Measurements from ENCODE around the gene TACR1.
"Not testable (repeated sequence)": the region's sequence is repeated elsewhere in the genome, so short reads cannot be mapped to it uniquely, and the experiment has no call there.

Gene TACR1

GRCh38 chr2:75221862-75222261 is 22.5 kb upstream of the TACR1 start:
- Mint-ChIP-seq H3K4me3 (no peak overlapping the region), H3K36me3 (ENCODE audit: insufficient read depth) (no peaks in the 10 kb centered on the region), H3K4me1 (no peaks in the 10 kb centered on the region), H3K27ac (ENCODE audit: low read depth) (no peak overlapping the region), H3K27me3 (peaks cover 54% of the 10 kb centered on the region), H3K9me3 (no peaks in the 10 kb centered on the region)
- no peak for DNase-seq (ENCODE audit: low spot score in 2 of 2)
- no peak for ATAC-seq (replicated peaks; ENCODE audit: extremely low read depth, poor library complexity, severe bottlenecking)

GRCh38 chr2:75219213-75219612 is 19.9 kb upstream of the TACR1 start:
- not testable (repeated sequence) for H3K4me1 Mint-ChIP-seq; H3K36me3 Mint-ChIP-seq (ENCODE audit: insufficient read depth); H3K27ac Mint-ChIP-seq (ENCODE audit: low read depth); ATAC-seq (replicated peaks; ENCODE audit: extremely low read depth, poor library complexity, severe bottlenecking); H3K4me3 Mint-ChIP-seq; DNase-seq (ENCODE audit: low spot score in 2 of 2); H3K9me3 Mint-ChIP-seq
- peaks cover 61% of the 10 kb centered on the region for H3K27me3 Mint-ChIP-seq

DNA sequence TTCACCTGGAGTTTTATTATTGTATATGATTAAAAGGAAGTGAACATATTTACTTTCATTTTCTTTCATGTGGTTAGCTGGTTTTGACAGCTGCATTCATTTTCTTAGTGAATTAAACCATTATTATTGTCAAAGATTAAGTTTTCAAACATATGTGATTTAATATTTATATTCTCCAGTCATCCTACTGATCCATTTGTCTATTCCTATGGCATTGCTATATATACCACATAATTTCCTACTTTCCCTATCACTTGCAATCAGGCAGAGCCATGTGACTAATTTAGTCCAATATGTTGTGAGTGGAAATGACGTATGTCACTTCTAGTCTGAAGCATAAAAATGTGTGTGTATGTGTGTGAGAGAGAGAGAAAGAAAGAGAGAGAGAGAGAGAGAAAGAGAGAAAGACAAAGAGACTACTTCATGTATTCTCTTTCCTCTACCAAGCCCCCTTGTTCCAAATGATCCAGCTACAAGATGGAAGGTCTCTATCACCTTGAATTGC is 12.0 kb upstream of the TACR1 start:
- Mint-ChIP-seq H3K27ac (ENCODE audit: low read depth) (peak overlapping the region; percentile 69), H3K4me3 (peak overlapping the region; percentile 4), H3K4me1 (peaks cover 6% of the 10 kb centered on the region), H3K9me3 (no peaks in the 10 kb centered on the region), H3K27me3 (peaks cover 38% of the 10 kb centered on the region), H3K36me3 (ENCODE audit: insufficient read depth) (peaks cover 5% of the 10 kb centered on the region)
- no peak for DNase-seq (ENCODE audit: low spot score in 2 of 2)
- ATAC-seq (replicated peaks; ENCODE audit: extremely low read depth, poor library complexity, severe bottlenecking), result peak; percentile 67

- H3K27me3 Mint-ChIP-seq, result peaks cover 44% of the 10 kb centered on the region
- H3K4me3 Mint-ChIP-seq, result no peak overlapping the region
- H3K9me3 Mint-ChIP-seq, result no peaks in the 10 kb centered on the region
- no peak overlapping the region for H3K27ac Mint-ChIP-seq (ENCODE audit: low read depth)
- peaks cover 6% of the 10 kb centered on the region for H3K4me1 Mint-ChIP-seq
- ATAC-seq (replicated peaks; ENCODE audit: extremely low read depth, poor library complexity, severe bottlenecking) (no peak), DNase-seq (ENCODE audit: low spot score in 2 of 2) (no peak)
- H3K36me3 Mint-ChIP-seq (ENCODE audit: insufficient read depth), result peaks cover 5% of the 10 kb centered on the region
Observed at GRCh38 chr2:75210409-75210808, 11.1 kb upstream of the TACR1 start.

DNA sequence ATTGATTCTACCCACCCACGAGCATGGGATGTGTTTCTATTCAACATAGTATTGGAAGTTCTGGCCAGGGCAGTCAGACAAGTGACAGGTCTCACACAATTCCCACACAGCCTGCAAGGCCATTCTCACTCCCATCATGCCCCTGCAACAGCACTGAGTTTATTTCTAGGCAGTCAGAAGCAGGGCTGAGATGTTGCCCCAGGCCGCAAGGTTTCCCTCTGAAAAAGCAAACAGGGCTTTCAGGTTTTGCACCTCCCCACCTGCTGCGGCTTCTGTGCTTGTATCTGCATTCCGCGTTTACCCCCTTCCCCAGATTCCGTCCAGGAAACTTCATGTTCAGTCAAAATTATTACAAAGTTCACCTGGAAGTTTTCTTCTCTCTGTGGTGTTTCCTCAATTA is 9.4 kb upstream of the TACR1 start:
- no peak overlapping the region for H3K4me3 Mint-ChIP-seq
- peaks cover 61% of the 10 kb centered on the region for H3K27me3 Mint-ChIP-seq
- H3K27ac Mint-ChIP-seq (ENCODE audit: low read depth), result no peak overlapping the region
- H3K36me3 Mint-ChIP-seq (ENCODE audit: insufficient read depth), result peaks cover 5% of the 10 kb centered on the region
- no peaks in the 10 kb centered on the region for H3K9me3 Mint-ChIP-seq
- DNase-seq (ENCODE audit: low spot score in 2 of 2) (no peak), ATAC-seq (replicated peaks; ENCODE audit: extremely low read depth, poor library complexity, severe bottlenecking) (no peak)
- peaks cover 6% of the 10 kb centered on the region for H3K4me1 Mint-ChIP-seq

DNA sequence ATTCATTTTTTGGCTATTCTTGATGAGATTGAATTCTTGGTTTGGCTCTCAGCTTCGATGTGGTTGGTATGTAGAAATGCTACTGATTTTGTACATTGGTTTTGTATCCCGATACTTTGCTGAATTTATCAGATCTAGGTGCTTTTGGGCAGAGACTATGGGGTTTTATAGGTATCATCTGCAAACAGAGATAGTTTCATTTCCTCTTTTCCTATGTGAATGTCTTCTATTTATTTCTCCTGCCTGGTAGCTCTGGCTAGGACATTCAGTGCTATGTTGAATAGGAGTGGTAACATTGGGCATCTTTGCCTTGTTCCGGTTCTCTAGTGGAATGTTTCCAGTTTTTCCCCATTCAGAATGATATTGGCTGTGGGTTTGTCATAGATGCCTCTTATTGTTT is 5.5 kb upstream of the TACR1 start:
- Mint-ChIP-seq H3K36me3 (ENCODE audit: insufficient read depth) (no peaks in the 10 kb centered on the region), H3K4me3 (no peak overlapping the region), H3K27ac (ENCODE audit: low read depth) (no peak overlapping the region), H3K27me3 (peaks cover 82% of the 10 kb centered on the region), H3K9me3 (no peaks in the 10 kb centered on the region), H3K4me1 (no peaks in the 10 kb centered on the region)
- ATAC-seq (replicated peaks; ENCODE audit: extremely low read depth, poor library complexity, severe bottlenecking) (no peak), DNase-seq (ENCODE audit: low spot score in 2 of 2) (no peak)

- ATAC-seq (replicated peaks; ENCODE audit: extremely low read depth, poor library complexity, severe bottlenecking), result no peak
- no peak overlapping the region for H3K27ac Mint-ChIP-seq (ENCODE audit: low read depth)
- peaks cover 79% of the 10 kb centered on the region for H3K27me3 Mint-ChIP-seq
- H3K4me3 Mint-ChIP-seq, result no peak overlapping the region
- H3K4me1 Mint-ChIP-seq, result no peaks in the 10 kb centered on the region
- no peaks in the 10 kb centered on the region for H3K9me3 Mint-ChIP-seq
- DNase-seq (ENCODE audit: low spot score in 2 of 2), result no peak
- no peaks in the 10 kb centered on the region for H3K36me3 Mint-ChIP-seq (ENCODE audit: insufficient read depth)
Observed at GRCh38 chr2:75202359-75202758, 3.0 kb upstream of the TACR1 start.

DNA sequence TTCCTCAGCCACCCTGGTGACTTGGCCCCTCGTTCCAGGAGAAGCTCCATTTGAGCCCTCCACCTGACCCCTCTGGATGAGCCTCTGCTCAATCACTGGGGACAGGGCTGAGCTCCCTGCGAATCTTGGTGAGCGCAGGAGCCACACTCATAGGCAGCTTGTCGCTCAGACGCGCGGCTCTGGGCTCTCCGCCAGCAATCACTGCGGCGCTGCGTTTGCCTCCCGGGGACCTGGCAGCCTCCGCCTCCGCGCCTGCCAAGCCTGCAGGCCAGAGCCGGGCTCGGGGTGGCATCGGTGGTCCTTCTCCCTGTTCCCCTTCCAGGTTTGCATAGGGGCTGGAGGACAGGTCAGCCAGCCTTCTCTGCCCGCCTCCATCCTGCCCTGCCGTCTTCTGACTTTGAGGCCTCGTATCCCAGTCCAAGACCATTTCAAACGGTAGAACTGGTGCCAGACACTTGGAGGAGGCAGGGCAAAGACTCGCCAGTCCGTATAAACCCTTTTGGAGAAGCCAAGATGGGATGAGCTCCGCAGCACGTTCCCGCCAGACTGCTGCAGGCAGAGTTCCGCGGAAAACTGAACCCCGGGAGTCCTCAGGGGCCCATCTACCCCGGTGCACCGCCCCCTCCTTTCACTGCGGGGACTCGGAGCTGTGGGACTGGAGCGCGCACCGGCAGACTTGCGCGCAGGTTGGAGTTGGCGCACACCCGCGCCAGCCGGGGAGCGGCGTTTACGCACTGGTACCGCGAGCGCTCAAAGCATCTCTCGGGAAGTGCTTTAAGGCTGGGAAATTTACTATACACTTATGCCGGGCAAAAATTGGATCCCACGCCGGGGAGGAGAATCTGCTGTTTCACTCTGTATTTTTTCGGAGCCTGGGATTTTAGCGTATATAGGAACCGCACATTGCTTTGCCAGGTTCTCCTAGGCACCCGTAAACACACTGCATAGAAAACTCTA is 1.1 kb upstream of the TACR1 start:
- peaks cover 84% of the 10 kb centered on the region for H3K27me3 Mint-ChIP-seq
- H3K27ac Mint-ChIP-seq (ENCODE audit: low read depth), result no peak overlapping the region
- H3K36me3 Mint-ChIP-seq (ENCODE audit: insufficient read depth), result no peaks in the 10 kb centered on the region
- DNase-seq (ENCODE audit: low spot score in 2 of 2) (no peak), ATAC-seq (replicated peaks; ENCODE audit: extremely low read depth, poor library complexity, severe bottlenecking) (peak; percentile 33)
- no peak overlapping the region for H3K4me3 Mint-ChIP-seq
- H3K4me1 Mint-ChIP-seq, result no peaks in the 10 kb centered on the region
- H3K9me3 Mint-ChIP-seq, result no peaks in the 10 kb centered on the region

- DNase-seq (ENCODE audit: low spot score in 2 of 2), result no peak
- Mint-ChIP-seq H3K4me1 (no peaks in the 10 kb centered on the region), H3K27me3 (peaks cover 90% of the 10 kb centered on the region), H3K4me3 (no peak overlapping the region), H3K27ac (ENCODE audit: low read depth) (no peak overlapping the region), H3K36me3 (ENCODE audit: insufficient read depth) (no peaks in the 10 kb centered on the region), H3K9me3 (no peaks in the 10 kb centered on the region)
- ATAC-seq (replicated peaks; ENCODE audit: extremely low read depth, poor library complexity, severe bottlenecking), result no peak
Observed at GRCh38 chr2:75195076-75195691, 4.1 kb downstream of the TACR1 start.

GRCh38 chr2:75194184-75194868 is 5.0 kb downstream of the TACR1 start:
- Mint-ChIP-seq H3K27ac (ENCODE audit: low read depth) (no peak overlapping the region), H3K27me3 (peaks cover 83% of the 10 kb centered on the region), H3K9me3 (no peaks in the 10 kb centered on the region), H3K4me1 (no peaks in the 10 kb centered on the region), H3K4me3 (no peak overlapping the region), H3K36me3 (ENCODE audit: insufficient read depth) (no peaks in the 10 kb centered on the region)
- no peak for ATAC-seq (replicated peaks; ENCODE audit: extremely low read depth, poor library complexity, severe bottlenecking)
- no peak for DNase-seq (ENCODE audit: low spot score in 2 of 2)

DNA sequence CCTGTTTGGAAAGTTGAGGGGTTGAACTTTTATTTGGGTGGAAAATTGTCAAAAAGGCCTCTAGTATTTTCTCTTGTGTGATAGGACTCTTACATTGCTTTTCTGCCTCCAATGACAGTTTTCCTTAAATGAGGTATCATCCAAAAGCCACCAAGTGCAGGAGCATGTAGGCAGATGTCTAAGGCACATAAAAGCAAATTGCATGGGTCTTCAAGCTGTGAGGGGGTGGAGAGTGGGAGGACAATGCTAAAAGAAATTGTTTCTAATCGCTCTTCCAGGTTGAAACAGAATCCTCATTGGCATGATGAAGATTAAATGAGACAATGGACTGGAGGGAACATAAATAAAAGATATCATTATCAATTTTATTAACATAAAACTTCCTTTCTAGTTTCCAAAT is 6.8 kb downstream of the TACR1 start:
- Mint-ChIP-seq H3K4me1 (no peaks in the 10 kb centered on the region), H3K4me3 (no peak overlapping the region), H3K36me3 (ENCODE audit: insufficient read depth) (no peaks in the 10 kb centered on the region), H3K27ac (ENCODE audit: low read depth) (no peak overlapping the region), H3K9me3 (no peaks in the 10 kb centered on the region), H3K27me3 (peaks cover 69% of the 10 kb centered on the region)
- DNase-seq (ENCODE audit: low spot score in 2 of 2), result no peak
- ATAC-seq (replicated peaks; ENCODE audit: extremely low read depth, poor library complexity, severe bottlenecking), result no peak

DNA sequence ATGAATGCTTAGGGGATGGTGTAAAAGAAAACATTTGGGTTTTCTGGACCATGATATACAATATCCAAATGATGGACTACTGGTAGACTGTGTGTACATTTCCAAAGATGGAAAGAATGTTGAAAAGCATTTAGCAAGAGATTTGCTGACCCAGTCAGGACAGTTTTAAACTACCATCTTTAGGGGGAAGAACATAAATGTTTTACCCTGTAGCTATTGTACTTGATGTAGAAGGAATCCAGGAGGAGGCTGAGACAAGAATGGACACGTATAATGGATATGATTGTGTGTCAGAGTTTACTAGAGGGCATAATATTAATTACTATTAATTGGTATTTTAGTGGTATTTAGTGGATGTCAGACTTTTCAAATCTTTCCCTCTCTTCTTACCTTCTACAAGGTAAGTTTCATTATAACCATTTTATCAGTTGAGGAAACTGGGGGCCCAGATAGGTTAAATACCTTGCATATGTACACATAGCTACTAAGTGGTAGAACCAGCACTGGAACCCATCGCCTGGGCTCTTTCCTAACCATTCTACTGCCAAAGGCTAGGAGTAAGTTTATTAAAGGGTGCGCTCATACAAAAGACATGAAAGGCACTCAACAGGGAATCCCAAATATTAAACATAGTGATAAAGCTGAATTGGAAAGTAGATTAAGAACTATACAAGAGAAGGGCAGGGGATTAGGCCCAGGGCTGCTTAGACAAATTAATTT is 8.9 kb downstream of the TACR1 start:
- Mint-ChIP-seq H3K27ac (ENCODE audit: low read depth) (no peak overlapping the region), H3K9me3 (no peaks in the 10 kb centered on the region), H3K4me1 (no peaks in the 10 kb centered on the region), H3K36me3 (ENCODE audit: insufficient read depth) (no peaks in the 10 kb centered on the region), H3K27me3 (peaks cover 48% of the 10 kb centered on the region), H3K4me3 (no peak overlapping the region)
- DNase-seq (ENCODE audit: low spot score in 2 of 2) (no peak), ATAC-seq (replicated peaks; ENCODE audit: extremely low read depth, poor library complexity, severe bottlenecking) (no peak)
